Keratinocyte (primary cell): ENCODE measurements around the gene TUSC1.

Experiments
- EZH2 ChIP-seq: IDR thresholded peaks from one replicate; pipeline ENCODE4 v1.6.1; 2012; ENCODE audit warnings: inconsistent platforms, mild to moderate bottlenecking, low read length, moderate library complexity
- TF ChIP-seq, protein P1 (sequence below), 3 experiments: IDR thresholded peaks in 1 of 3; conservative IDR thresholded peaks in 1 of 3; optimal IDR thresholded peaks in 1 of 3; 2 replicates in 2 of 3; 3 replicates in 1 of 3; pipeline versions ENCODE3 to v1.5.1; 2011; ENCODE audit warnings: low read length in 3 of 3, mild to moderate bottlenecking in 3 of 3, moderate library complexity in 2 of 3, control low read depth in 1 of 3, inconsistent platforms in 1 of 3; ENCODE audit not compliant: insufficient read depth in 2 of 3; ENCODE audit errors: extremely low read depth in 1 of 3

DNA sequence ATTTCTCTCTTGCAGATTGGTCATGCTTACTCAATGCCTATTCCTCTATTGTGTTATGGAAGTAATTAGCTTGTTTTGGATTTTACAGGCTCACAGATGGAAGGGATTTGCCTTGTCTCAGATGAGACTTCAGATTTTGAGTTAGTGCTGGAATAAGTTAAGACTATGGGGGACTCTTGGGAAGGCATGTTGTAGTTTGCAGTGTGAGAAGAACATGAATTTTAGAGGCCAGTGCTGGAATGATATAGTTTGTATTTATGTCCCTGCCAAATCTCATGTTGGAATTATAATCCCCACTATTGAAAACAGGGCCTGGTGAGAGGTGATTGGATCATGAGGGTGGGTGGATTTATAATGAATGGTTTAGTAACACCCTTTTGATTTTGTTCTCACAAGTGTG lies 6.1 kb upstream of the TUSC1 start:
- TF ChIP-seq, protein P1, sequence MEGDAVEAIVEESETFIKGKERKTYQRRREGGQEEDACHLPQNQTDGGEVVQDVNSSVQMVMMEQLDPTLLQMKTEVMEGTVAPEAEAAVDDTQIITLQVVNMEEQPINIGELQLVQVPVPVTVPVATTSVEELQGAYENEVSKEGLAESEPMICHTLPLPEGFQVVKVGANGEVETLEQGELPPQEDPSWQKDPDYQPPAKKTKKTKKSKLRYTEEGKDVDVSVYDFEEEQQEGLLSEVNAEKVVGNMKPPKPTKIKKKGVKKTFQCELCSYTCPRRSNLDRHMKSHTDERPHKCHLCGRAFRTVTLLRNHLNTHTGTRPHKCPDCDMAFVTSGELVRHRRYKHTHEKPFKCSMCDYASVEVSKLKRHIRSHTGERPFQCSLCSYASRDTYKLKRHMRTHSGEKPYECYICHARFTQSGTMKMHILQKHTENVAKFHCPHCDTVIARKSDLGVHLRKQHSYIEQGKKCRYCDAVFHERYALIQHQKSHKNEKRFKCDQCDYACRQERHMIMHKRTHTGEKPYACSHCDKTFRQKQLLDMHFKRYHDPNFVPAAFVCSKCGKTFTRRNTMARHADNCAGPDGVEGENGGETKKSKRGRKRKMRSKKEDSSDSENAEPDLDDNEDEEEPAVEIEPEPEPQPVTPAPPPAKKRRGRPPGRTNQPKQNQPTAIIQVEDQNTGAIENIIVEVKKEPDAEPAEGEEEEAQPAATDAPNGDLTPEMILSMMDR (optimal IDR thresholded peaks at IDR 0.05 in 1 of 3, IDR thresholded peaks at IDR 0.05 in 1 of 3, conservative IDR thresholded peaks at IDR 0.05 in 1 of 3; ENCODE audit: extremely low read depth in 1 of 3, insufficient read depth in 2 of 3, low read length in 3 of 3) = no peak
- no peak for TF ChIP-seq EZH2
